ENCODE results near the gene PFN1. TPM values are rescaled to one million over a fixed set of nuclear protein-coding genes. Genes with fewer than 3 reads are reported as not detected.
"Not testable (repeated sequence)": the region's sequence is repeated elsewhere in the genome, so short reads cannot be mapped to it uniquely, and the experiment has no call there.

Gene PFN1
- total and polyA plus RNA-seq, 8 donors, result 218 to 789 (median 594) TPM

GRCh38 chr17:4920351-4921048 lies 27.8 kb downstream of the PFN1 start:
- no peak for TF ChIP-seq EP300 (IDR thresholded peaks at IDR 0.05)
- no peak for TF ChIP-seq POLR2A (IDR thresholded peaks at IDR 0.05)
- no peak for TF ChIP-seq POLR2AphosphoS5 (IDR thresholded peaks at IDR 0.05)
- no peak for TF ChIP-seq CTCF (IDR thresholded peaks at IDR 0.05)
- 78 to 83% (median 81%) methylated on average over 10 of the region's 10 CpGs for WGBS, 5 donors
- Histone ChIP-seq H3K9me3 (no peaks in the 10 kb centered on the region), H3K27me3 (no peaks in the 10 kb centered on the region), H3K4me1 (no peaks in the 10 kb centered on the region), H3K27ac (no peak overlapping the region), H3K4me3 (no peak overlapping the region), H3K36me3 (no peaks in the 10 kb centered on the region)
- intact Hi-C loops (cut with DNase I; ENCODE audit: low total_unique reads), result no loop called here
- DNase-seq, result no peak

- no peak overlapping the region for H3K4me3 ChIP-seq
- H3K27ac ChIP-seq, result no peak overlapping the region
- DNase-seq, result no peak
- TF ChIP-seq CTCF (IDR thresholded peaks at IDR 0.05) (no peak), POLR2A (IDR thresholded peaks at IDR 0.05) (no peak), EP300 (IDR thresholded peaks at IDR 0.05) (no peak), POLR2AphosphoS5 (IDR thresholded peaks at IDR 0.05) (no peak)
- H3K9me3 ChIP-seq, result no peaks in the 10 kb centered on the region
- H3K4me1 ChIP-seq, result no peaks in the 10 kb centered on the region
- no peaks in the 10 kb centered on the region for H3K27me3 ChIP-seq
- no peaks in the 10 kb centered on the region for H3K36me3 ChIP-seq
- intact Hi-C loops (cut with DNase I; ENCODE audit: low total_unique reads), result loop anchor here (10.0 kb wide), 1 partner anchor 145 kb away; no protein-coding TSS in a partner anchor
- 68 to 76% (median 73%) methylated on average over 8 of the region's 8 CpGs for WGBS, 5 donors
These were observed 28.8 kb downstream of the PFN1 start for GRCh38 chr17:4919511-4920047.

- 87 to 96% (median 91%) methylated on average over 4 of the region's 4 CpGs for WGBS, 5 donors
- not testable (repeated sequence) for H3K4me1 ChIP-seq, H3K27me3 ChIP-seq, DNase-seq, H3K27ac ChIP-seq, H3K4me3 ChIP-seq, H3K36me3 ChIP-seq, H3K9me3 ChIP-seq
- intact Hi-C loops (cut with DNase I; ENCODE audit: low total_unique reads), result loop anchor here (10.0 kb wide), 1 partner anchor 150 kb away; no protein-coding TSS in a partner anchor
These were observed 33.8 kb downstream of the PFN1 start for GRCh38 chr17:4914551-4914950.

- whole genome bisulfite sequencing, 5 donors, result 51 to 78% (median 65%) methylated on average over 1 of the region's 1 CpG
- Histone ChIP-seq H3K4me1 (peaks cover 5 to 9% (median 8%) of the 10 kb centered on the region in 4 donors), H3K9me3 (no peaks in the 10 kb centered on the region), H3K27ac (no peak overlapping the region), H3K36me3 (no peaks in the 10 kb centered on the region), H3K27me3 (no peaks in the 10 kb centered on the region), H3K4me3 (no peak overlapping the region)
- no peak for DNase-seq
- intact Hi-C loops (cut with DNase I; ENCODE audit: low total_unique reads), result loop anchor here (10.0 kb wide), 1 partner anchor 151 kb away; no protein-coding TSS in a partner anchor
- TF ChIP-seq POLR2AphosphoS5 (IDR thresholded peaks at IDR 0.05) (no peak), POLR2A (IDR thresholded peaks at IDR 0.05) (no peak), CTCF (IDR thresholded peaks at IDR 0.05) (no peak), EP300 (IDR thresholded peaks at IDR 0.05) (no peak)
These were observed 34.3 kb downstream of the PFN1 start for GRCh38 chr17:4913994-4914393.
